GM23338 (cell line): ENCODE results near the gene NGB. TPM values are rescaled to one million over a fixed set of nuclear protein-coding genes. Genes with fewer than 3 reads are reported as not detected.

Experiments used
- CTCF ChIP-seq, 2 experiments: fragments of 200-600 bp in 1 of 2; sonication (generic) in 1 of 2; conservative IDR thresholded peaks; 2 replicates each; pipeline versions ENCODE4 v1.5.1 to v1.6.1; 2016 to 2017; ENCODE audit warnings: antibody characterized with exemption in 2 of 2, low read depth in 2 of 2, mild to moderate bottlenecking in 2 of 2, moderate library complexity in 1 of 2
- microRNA counts: library from miRNA; unstranded; fragments of <30 nt; microRNA quantifications from one replicate; lab custom pipeline; 2017
- microRNA-seq: library from miRNA; unstranded; fragments of <30 nt; microRNA quantifications from one replicate; pipeline ENCODE4, GENCODE V29; 2017
- polyA plus RNA-seq: library from polyadenylated mRNA; unstranded; fragments of >200 nt; fragmentation: Nextera tagmentation; extraction: Ambion mirVana; gene quantifications from 2 replicates; pipeline ENCODE4 v1.2.1, GENCODE V29; 2016
- small RNA-seq: library from RNA; depleted of rRNA; stranded (forward); fragments of <200 nt; gene quantifications from one replicate; pipeline ENCODE3, GENCODE V24; 2014; ENCODE audit warnings: low replicate concordance
- total RNA-seq: library from RNA; depleted of rRNA; stranded (reverse); fragments of >200 nt; shearing (Covaris generic); gene quantifications from 2 replicates; pipeline ENCODE4 v1.2.3, GENCODE V29; 2014; rRNA removed
- TF ChIP-seq, protein P1 (sequence below): fragments of 250-450 bp; sonication (Bioruptor Pico); IDR thresholded peaks from 2 replicates; pipeline ENCODE4 v1.5.0; 2020; ENCODE audit warnings: mild to moderate bottlenecking, moderate library complexity

NGB gene
- total and polyA plus RNA-seq, 2 experiments from 2014 or later, result 0.21 to 1.0 TPM

- TF ChIP-seq, protein P1, sequence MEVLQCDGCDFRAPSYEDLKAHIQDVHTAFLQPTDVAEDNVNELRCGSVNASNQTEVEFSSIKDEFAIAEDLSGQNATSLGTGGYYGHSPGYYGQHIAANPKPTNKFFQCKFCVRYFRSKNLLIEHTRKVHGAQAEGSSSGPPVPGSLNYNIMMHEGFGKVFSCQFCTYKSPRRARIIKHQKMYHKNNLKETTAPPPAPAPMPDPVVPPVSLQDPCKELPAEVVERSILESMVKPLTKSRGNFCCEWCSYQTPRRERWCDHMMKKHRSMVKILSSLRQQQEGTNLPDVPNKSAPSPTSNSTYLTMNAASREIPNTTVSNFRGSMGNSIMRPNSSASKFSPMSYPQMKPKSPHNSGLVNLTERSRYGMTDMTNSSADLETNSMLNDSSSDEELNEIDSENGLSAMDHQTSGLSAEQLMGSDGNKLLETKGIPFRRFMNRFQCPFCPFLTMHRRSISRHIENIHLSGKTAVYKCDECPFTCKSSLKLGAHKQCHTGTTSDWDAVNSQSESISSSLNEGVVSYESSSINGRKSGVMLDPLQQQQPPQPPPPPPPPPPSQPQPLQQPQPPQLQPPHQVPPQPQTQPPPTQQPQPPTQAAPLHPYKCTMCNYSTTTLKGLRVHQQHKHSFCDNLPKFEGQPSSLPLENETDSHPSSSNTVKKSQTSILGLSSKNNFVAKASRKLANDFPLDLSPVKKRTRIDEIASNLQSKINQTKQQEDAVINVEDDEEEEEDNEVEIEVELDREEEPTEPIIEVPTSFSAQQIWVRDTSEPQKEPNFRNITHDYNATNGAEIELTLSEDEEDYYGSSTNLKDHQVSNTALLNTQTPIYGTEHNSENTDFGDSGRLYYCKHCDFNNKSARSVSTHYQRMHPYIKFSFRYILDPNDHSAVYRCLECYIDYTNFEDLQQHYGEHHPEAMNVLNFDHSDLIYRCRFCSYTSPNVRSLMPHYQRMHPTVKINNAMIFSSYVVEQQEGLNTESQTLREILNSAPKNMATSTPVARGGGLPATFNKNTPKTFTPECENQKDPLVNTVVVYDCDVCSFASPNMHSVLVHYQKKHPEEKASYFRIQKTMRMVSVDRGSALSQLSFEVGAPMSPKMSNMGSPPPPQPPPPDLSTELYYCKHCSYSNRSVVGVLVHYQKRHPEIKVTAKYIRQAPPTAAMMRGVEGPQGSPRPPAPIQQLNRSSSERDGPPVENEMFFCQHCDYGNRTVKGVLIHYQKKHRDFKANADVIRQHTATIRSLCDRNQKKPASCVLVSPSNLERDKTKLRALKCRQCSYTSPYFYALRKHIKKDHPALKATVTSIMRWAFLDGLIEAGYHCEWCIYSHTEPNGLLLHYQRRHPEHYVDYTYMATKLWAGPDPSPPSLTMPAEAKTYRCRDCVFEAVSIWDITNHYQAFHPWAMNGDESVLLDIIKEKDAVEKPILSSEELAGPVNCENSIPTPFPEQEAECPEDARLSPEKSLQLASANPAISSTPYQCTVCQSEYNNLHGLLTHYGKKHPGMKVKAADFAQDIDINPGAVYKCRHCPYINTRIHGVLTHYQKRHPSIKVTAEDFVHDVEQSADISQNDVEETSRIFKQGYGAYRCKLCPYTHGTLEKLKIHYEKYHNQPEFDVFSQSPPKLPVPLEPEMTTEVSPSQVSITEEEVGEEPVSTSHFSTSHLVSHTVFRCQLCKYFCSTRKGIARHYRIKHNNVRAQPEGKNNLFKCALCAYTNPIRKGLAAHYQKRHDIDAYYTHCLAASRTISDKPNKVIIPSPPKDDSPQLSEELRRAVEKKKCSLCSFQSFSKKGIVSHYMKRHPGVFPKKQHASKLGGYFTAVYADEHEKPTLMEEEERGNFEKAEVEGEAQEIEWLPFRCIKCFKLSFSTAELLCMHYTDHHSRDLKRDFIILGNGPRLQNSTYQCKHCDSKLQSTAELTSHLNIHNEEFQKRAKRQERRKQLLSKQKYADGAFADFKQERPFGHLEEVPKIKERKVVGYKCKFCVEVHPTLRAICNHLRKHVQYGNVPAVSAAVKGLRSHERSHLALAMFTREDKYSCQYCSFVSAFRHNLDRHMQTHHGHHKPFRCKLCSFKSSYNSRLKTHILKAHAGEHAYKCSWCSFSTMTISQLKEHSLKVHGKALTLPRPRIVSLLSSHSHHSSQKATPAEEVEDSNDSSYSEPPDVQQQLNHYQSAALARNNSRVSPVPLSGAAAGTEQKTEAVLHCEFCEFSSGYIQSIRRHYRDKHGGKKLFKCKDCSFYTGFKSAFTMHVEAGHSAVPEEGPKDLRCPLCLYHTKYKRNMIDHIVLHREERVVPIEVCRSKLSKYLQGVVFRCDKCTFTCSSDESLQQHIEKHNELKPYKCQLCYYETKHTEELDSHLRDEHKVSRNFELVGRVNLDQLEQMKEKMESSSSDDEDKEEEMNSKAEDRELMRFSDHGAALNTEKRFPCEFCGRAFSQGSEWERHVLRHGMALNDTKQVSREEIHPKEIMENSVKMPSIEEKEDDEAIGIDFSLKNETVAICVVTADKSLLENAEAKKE (CRISPR knock-in tag), result no peak
- TF ChIP-seq CTCF (conservative IDR thresholded peaks at IDR 0.05; ENCODE audit: low read depth in 2 of 2), result no peak
Observed at GRCh38 chr14:77217551-77217950, 53.5 kb downstream of the NGB start (continued).

MicroRNAs within 50 kb of the gene (microRNA counts, 767-probe panel; counts per million panel counts)
- 11,625 counts per million, percentile 80 among the panel's probes with 10 or more counts for microRNA hsa-miR-1260a (lab: Ali Mortazavi, UCI)

Small RNA genes lying within 50 kb of the gene (microRNA-seq; reads per million reads assigned to microRNA genes)
- not detected for gene MIR1260A

Small RNA genes lying within 50 kb of the gene (small RNA-seq; reads per million reads assigned to genes)
- gene MIR1260A, result not detected

Other genes starting within 250 kb of the NGB start
- 97.8 and 119 TPM in 2 replicates for gene IRF2BPL, start 242.5 kb downstream of the NGB start, total RNA-seq
- 11.2 and 13.2 TPM in 2 replicates for gene IRF2BPL, start 242.5 kb downstream of the NGB start, polyA plus RNA-seq
- 33.7 and 36.9 TPM in 2 replicates for gene CIPC, start 172.9 kb downstream of the NGB start, total RNA-seq
- gene CIPC, start 172.9 kb downstream of the NGB start, polyA plus RNA-seq, result 7.3 and 8.1 TPM in 2 replicates
- 29.3 and 32.1 TPM in 2 replicates for gene ZDHHC22, start 129.4 kb downstream of the NGB start, total RNA-seq
- gene ZDHHC22, start 129.4 kb downstream of the NGB start, polyA plus RNA-seq, result 14.7 and 17.6 TPM in 2 replicates
- 6.3 and 6.4 TPM in 2 replicates for gene TMEM63C, start 89.4 kb downstream of the NGB start, total RNA-seq
- gene TMEM63C, start 89.4 kb downstream of the NGB start, polyA plus RNA-seq, result 1.2 and 2.1 TPM in 2 replicates
- gene POMT2, start 49.7 kb upstream of the NGB start, total RNA-seq, result 29.9 and 35.4 TPM in 2 replicates
- 20.5 and 24.3 TPM in 2 replicates for gene POMT2, start 49.7 kb upstream of the NGB start, polyA plus RNA-seq
- 26.3 and 31.0 TPM in 2 replicates for gene GSTZ1, start 49.8 kb upstream of the NGB start, total RNA-seq
- 29.0 and 30.4 TPM in 2 replicates for gene GSTZ1, start 49.8 kb upstream of the NGB start, polyA plus RNA-seq
- 13.8 and 14.4 TPM in 2 replicates for gene TMED8, start 105.9 kb upstream of the NGB start, total RNA-seq
- gene TMED8, start 105.9 kb upstream of the NGB start, polyA plus RNA-seq, result 4.0 and 4.3 TPM in 2 replicates
- gene SAMD15, start 106.2 kb upstream of the NGB start, total RNA-seq, result 0.76 TPM in 1 of 2 replicates, not detected in the other
- 0.61 and 0.94 TPM in 2 replicates for gene SAMD15, start 106.2 kb upstream of the NGB start, polyA plus RNA-seq
- not detected in 2 replicates for gene NOXRED1, start 152.3 kb upstream of the NGB start, total RNA-seq
- 0.24 TPM in 1 of 2 replicates, not detected in the other for gene NOXRED1, start 152.3 kb upstream of the NGB start, polyA plus RNA-seq
- 21.8 and 27.1 TPM in 2 replicates for gene VIPAS39, start 186.4 kb upstream of the NGB start, total RNA-seq
- 7.8 and 9.4 TPM in 2 replicates for gene VIPAS39, start 186.4 kb upstream of the NGB start, polyA plus RNA-seq
- 175 and 177 TPM in 2 replicates for gene AHSA1, start 186.9 kb upstream of the NGB start, total RNA-seq
- 213 TPM in 2 replicates for gene AHSA1, start 186.9 kb upstream of the NGB start, polyA plus RNA-seq
- 0.69 and 2.7 TPM in 2 replicates for gene ISM2, start 227.6 kb upstream of the NGB start, total RNA-seq
- 0.45 and 1.3 TPM in 2 replicates for gene ISM2, start 227.6 kb upstream of the NGB start, polyA plus RNA-seq